GM10266 (cell line): ENCODE measurements around the gene SNTN.

Source experiments
- DNase-seq: peaks from one replicate; pipeline ENCODE4 v3.0.0; 2012; ENCODE audit errors: extremely low spot score
- TF ChIP-seq, protein P1 (sequence below): IDR thresholded peaks from 2 replicates; pipeline ENCODE4 v1.5.1; 2012; ENCODE audit warnings: mild to moderate bottlenecking, low read depth; ENCODE audit not compliant: control insufficient read depth, insufficient read depth; ENCODE audit errors: missing control alignments

Gene SNTN

GRCh38 chr3:63674586-63674985 is 22.1 kb downstream of the SNTN start:
- DNase-seq, result no peak
- TF ChIP-seq, protein P1, sequence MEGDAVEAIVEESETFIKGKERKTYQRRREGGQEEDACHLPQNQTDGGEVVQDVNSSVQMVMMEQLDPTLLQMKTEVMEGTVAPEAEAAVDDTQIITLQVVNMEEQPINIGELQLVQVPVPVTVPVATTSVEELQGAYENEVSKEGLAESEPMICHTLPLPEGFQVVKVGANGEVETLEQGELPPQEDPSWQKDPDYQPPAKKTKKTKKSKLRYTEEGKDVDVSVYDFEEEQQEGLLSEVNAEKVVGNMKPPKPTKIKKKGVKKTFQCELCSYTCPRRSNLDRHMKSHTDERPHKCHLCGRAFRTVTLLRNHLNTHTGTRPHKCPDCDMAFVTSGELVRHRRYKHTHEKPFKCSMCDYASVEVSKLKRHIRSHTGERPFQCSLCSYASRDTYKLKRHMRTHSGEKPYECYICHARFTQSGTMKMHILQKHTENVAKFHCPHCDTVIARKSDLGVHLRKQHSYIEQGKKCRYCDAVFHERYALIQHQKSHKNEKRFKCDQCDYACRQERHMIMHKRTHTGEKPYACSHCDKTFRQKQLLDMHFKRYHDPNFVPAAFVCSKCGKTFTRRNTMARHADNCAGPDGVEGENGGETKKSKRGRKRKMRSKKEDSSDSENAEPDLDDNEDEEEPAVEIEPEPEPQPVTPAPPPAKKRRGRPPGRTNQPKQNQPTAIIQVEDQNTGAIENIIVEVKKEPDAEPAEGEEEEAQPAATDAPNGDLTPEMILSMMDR, result no peak

GRCh38 chr3:63679186-63679585 is 26.7 kb downstream of the SNTN start:
- DNase-seq, result no peak
- TF ChIP-seq, protein P1, result no peak

DNA sequence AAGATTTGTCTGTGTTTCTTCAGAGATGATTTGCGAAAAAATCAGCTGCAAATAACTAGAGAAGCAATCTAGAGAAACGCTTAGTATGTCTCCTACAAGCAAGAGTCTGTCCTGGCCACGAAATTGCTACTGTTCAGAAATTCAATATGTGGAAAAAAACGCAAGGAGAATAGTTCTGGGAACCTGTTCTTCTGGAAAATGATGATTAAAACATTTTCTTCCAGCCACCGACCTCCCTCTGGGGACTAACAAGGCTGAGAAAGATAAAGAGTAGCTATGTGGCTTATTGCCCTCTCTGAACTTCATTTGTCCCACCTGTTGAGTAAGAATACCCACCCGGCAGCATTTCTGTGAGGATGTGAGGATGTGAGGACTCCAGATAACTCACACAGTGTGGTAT is 31.6 kb downstream of the SNTN start:
- TF ChIP-seq, protein P1, result no peak
- DNase-seq, result no peak

- DNase-seq, result no peak
- TF ChIP-seq, protein P1, result no peak
Observed at GRCh38 chr3:63685340-63685739, 32.9 kb downstream of the SNTN start.

DNA sequence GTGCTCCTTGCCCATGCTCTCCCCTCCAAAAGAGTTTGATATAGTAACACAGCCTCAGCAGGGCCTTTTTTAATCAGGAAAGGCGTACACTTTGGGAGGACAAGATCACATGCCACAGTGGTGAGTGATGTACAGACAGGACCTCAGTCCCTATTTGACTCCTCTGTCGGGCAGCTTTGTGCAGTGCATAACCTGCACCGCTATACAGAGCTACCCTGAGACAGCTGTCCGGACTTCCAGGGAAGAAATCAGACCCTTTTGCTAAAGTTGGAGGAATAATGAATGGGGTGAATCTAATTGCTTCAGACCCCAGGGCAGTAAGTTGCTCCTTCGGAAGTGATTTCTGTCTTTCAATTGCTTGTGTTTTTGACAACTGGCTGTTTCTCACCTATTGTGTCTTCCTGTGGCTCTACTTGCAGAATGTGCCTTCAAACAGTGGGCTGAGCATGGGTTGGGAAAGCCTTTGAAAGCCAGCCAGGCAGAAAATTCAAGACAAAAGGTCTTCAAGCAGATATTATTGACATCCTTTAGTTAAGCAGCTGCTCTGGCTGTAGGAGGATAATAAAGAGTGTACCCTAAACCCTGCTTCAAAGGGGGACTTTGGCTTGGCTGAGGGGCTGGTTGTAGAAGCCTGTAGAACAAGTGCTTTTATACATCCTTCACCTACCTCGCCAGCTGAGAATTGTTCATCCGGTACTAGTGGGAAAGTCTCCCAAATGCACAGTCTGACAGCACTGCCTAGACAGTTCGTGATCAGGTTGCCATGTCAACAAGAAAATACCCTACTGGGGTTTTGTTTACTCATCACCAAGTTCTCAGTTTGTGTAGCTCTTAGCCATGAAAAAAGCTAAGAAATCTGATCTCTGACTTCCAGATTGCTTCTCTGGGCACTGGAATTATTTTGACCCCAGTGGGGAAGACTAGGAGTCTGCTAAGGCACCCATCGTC is 35.1 kb downstream of the SNTN start:
- no peak for DNase-seq
- TF ChIP-seq, protein P1, result no peak

GRCh38 chr3:63689285-63689684 is 36.8 kb downstream of the SNTN start:
- no peak for DNase-seq
- TF ChIP-seq, protein P1, result no peak

DNA sequence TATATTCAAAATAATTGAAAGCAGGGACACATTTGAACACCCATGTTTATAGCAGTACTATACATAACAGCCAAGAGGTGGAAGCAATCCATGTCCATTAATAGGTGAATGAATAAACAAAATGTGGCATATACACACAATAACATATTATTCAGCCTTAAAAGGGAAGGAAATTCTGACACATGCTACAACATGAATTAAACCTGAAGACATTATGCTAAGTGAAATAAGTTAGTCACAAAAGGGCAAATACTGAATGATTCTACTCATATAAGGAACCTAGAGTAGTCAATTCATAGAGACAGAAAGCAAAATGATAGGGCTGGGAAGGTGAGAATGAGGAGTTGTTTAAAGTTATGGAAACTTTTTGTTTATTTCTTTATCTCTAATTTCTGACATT is 40.9 kb downstream of the SNTN start:
- no peak for DNase-seq
- TF ChIP-seq, protein P1, result no peak
